Heart right ventricle (tissue), 16 donors: ENCODE results near the gene ATXN7L1. TPM values are rescaled to one million over a fixed set of nuclear protein-coding genes. Genes with fewer than 3 reads are reported as not detected.
A peak's percentile ranks its signal among the peaks of the same experiment; 100 is the strongest.

Source experiments
- ATAC-seq, 8 donors: fragments of 200-7000 bp; cut with Tn5 transposase; one replicate each; pipeline ENCODE4 v1.9.1; 2020; ENCODE audit warnings: mild to moderate bottlenecking in 8 of 8, moderate library complexity in 8 of 8, moderate number of reproducible peaks in 1 of 8
- DNase-seq, 2 donors: peaks; one replicate each; pipeline ENCODE4 v3.0.0-alpha.2; 2020
- H3K27ac ChIP-seq, 10 donors: fragments of 200-600 bp; sonication (generic) in 2 of 10; one replicate each; pipeline versions ENCODE4 v1.5.0 to v1.8.0; 2020 to 2022; ENCODE audit warnings: mild to moderate bottlenecking in 3 of 10
- H3K27me3 ChIP-seq, 7 donors: fragments of 200-600 bp; one replicate each; pipeline ENCODE4 v1.8.0; 2021 to 2022; ENCODE audit warnings: mild to moderate bottlenecking in 2 of 7
- H3K36me3 ChIP-seq, 9 donors: fragments of 200-600 bp; sonication (generic) in 1 of 9; one replicate each; pipeline versions ENCODE4 v1.5.0 to v1.8.0; 2020 to 2022; ENCODE audit warnings: mild to moderate bottlenecking in 2 of 9
- H3K4me1 ChIP-seq, 9 donors: fragments of 200-600 bp; sonication (generic) in 1 of 9; one replicate each; pipeline versions ENCODE4 v1.5.0 to v1.8.0; 2020 to 2022; ENCODE audit warnings: mild to moderate bottlenecking in 4 of 9
- H3K4me3 ChIP-seq, 10 donors: fragments of 200-600 bp; sonication (generic) in 2 of 10; one replicate each; pipeline versions ENCODE4 v1.5.0 to v1.8.0; 2020 to 2022; ENCODE audit warnings: mild to moderate bottlenecking in 7 of 10, moderate library complexity in 2 of 10
- H3K9me3 ChIP-seq, 11 donors: fragments of 200-600 bp in 10 of 11; sonication (generic) in 2 of 11; one replicate each; pipeline versions ENCODE4 v1.5.0 to v1.8.0; 2013 to 2022; ENCODE audit warnings: mild to moderate bottlenecking in 2 of 11, control low read depth in 1 of 11, moderate library complexity in 1 of 11
- WGBS, 2 donors: extraction: QIAGEN DNeasy Blood & Tissue Kit; methylation state at CpG; one replicate each; pipeline ENCODE4 v1.1.7; 2013; ENCODE audit warnings: inconsistent platforms in 1 of 2; 5-methylcytosine and 5-hydroxymethylcytosine counted together
- intact Hi-C, 10 donors: fragments of 100-400 bp; cut with DNase I; formaldehyde crosslinking; loops; one replicate each; pipeline versions ENCODE4 v1.11.1 to v1.14.2; 2022
- polyA plus RNA-seq, 2 donors: library from polyadenylated mRNA; stranded (reverse); fragments of 200-250 nt; gene quantifications; one replicate each; pipeline ENCODE4 v1.2.3, GENCODE V29; 2013
- total RNA-seq, 10 donors: library from RNA; stranded (reverse); fragmentation: NEBNext Ultra II Directional in 3 of 10; extraction: Animal tissue kit (Norgen Biotek cat#: 25700) in 3 of 10; gene quantifications; one replicate each; pipeline versions ENCODE4 v1.2.1 to v1.2.4, GENCODE V29; 2021 to 2023
- TF ChIP-seq, protein P1 (sequence below), 9 donors: fragments of 200-600 bp; sonication (generic) in 2 of 9; IDR thresholded peaks; one replicate each; pipeline versions ENCODE4 v1.5.0 to v1.8.0; 2021 to 2022; ENCODE audit warnings: antibody characterized with exemption in 9 of 9, mild to moderate bottlenecking in 5 of 9, moderate library complexity in 1 of 9
- donor health status: Arrhythmogenic right ventricular cardiomyopathy.
- donor health status: ischemic (EF 13 %, LVEDD 7.1; RV severe dilation, severe dysfunction).
- donor health status: healthy with polysubstance abuse.
- donor health status: DM: no; HTN: yes; CAD: no.
- donor health status: DM: no; HTN: no; CAD: no.
- donor health status: ischemic (EF 25% LVEDD 6.9; RV normal size, moderate dysfunction).
- donor health status: ischemic (EF 25% LVEDD 5.7; RV mildly dilated, moderate dysfunction).
- donor health status: healthy.
- donor health status: DM: yes; HTN: yes; CAD: no.
- donor health status: Ischemic cardiomyopathy.
- donor health status: ischemic (EF 35%, LVEDD 5.7; RV mildly dilated, moderate dysfunction).
- donor health status: nonischemic (EF 11% LVEDD 7.7; RV severe dilation, severe dysfunction).
- donor health status: DM: yes; HTN: yes; CAD: no.
- donor health status: PGD.
- donor health status: ischemic (EF 29% LVEDD 5.4; RV normal size, mild dysfunction).
- donor health status: nonischemic (EF 23%, LVEDD 6.1; RV moderate dilation, normal function).

The ATXN7L1 gene
- total and polyA plus RNA-seq, 12 donors = 1.7 to 7.2 (median 5.4) TPM

DNA sequence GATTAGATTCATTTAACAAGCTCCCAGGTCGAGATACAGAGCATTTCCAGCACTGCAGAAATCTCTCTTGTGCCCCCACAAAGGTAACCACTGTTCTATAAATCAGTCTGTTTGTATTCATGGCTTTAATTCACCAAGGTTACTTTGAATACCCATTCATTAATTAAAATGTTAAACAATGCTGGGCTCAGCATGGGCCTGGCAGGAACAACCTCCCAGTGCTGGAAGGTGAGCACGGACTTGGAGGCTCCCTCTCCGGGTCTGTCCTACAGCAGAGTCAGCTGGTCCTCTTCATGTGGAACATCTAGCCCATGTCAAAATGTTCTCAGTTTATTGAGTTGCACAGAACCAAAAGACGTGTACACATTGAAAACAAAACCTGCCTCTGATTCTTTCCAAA is 279.5 kb downstream of the ATXN7L1 start:
- Histone ChIP-seq H3K4me3 (no peak overlapping the region), H3K27me3 (peaks cover 0 to 6% (median 0%) of the 10 kb centered on the region in 7 donors), H3K36me3 (no peaks in the 10 kb centered on the region), H3K4me1 (no peaks in the 10 kb centered on the region), H3K27ac (no peak overlapping the region), H3K9me3 (no peaks in the 10 kb centered on the region)
- intact Hi-C loops = no loop called here
- 67% methylated on average over 4 of the region's 4 CpGs for WGBS, 2 donors
- DNase-seq (no peak), ATAC-seq (no peak)
- TF ChIP-seq, protein P1, sequence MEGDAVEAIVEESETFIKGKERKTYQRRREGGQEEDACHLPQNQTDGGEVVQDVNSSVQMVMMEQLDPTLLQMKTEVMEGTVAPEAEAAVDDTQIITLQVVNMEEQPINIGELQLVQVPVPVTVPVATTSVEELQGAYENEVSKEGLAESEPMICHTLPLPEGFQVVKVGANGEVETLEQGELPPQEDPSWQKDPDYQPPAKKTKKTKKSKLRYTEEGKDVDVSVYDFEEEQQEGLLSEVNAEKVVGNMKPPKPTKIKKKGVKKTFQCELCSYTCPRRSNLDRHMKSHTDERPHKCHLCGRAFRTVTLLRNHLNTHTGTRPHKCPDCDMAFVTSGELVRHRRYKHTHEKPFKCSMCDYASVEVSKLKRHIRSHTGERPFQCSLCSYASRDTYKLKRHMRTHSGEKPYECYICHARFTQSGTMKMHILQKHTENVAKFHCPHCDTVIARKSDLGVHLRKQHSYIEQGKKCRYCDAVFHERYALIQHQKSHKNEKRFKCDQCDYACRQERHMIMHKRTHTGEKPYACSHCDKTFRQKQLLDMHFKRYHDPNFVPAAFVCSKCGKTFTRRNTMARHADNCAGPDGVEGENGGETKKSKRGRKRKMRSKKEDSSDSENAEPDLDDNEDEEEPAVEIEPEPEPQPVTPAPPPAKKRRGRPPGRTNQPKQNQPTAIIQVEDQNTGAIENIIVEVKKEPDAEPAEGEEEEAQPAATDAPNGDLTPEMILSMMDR (IDR thresholded peaks at IDR 0.05) = no peak

DNA sequence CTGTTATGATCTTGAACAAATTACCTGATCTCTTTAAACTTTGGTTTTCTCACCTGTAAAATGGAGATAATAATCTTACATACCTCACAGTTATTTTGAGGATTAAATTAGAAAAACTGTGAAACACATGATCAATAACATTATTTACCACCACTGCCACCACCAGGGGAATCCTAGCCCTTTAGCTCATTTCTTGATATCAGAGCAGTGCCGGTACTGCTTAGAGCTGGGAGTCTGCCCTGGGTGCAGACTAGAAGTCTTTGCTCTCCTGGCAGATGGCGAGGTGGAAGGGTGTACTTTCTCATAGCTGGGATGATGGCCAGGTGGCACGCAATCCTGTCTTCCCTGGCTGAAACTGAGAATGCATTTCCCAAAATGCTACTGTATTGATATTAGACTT is 282.4 kb downstream of the ATXN7L1 start:
- H3K9me3 ChIP-seq = no peaks in the 10 kb centered on the region
- H3K4me1 ChIP-seq = peaks cover 0 to 6% (median 4%) of the 10 kb centered on the region in 9 donors
- DNase-seq = no peak
- ATAC-seq = peak in 2 of 8 donors; percentile 27 to 45
- no peaks in the 10 kb centered on the region for H3K36me3 ChIP-seq
- 46 to 47% methylated on average over 3 of the region's 3 CpGs for WGBS, 2 donors
- peaks cover 0 to 6% (median 0%) of the 10 kb centered on the region in 7 donors for H3K27me3 ChIP-seq
- H3K27ac ChIP-seq = no peak overlapping the region
- TF ChIP-seq, protein P1 (IDR thresholded peaks at IDR 0.05) = no peak
- intact Hi-C loops = no loop called here
- H3K4me3 ChIP-seq = no peak overlapping the region

DNA sequence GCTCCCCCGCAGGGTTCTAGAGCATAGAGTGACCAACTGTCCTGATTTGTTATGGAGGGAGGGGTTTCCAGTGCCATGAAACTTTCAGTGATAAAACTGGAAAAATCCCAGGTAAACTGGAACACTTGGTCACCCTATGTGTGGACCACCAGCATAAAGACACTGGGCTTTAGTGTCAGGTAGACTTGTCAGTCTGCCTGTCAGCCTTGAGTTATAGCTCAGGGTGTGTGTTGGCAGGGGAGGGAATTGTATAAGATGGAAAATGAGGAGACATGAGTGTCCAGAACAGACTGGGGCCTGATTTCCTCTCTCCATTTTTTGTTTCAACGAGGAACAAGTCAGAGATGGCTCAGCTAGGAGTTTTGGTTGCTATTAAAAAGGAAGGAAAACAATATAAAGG is 284.9 kb downstream of the ATXN7L1 start:
- no peaks in the 10 kb centered on the region for H3K36me3 ChIP-seq
- no peak overlapping the region for H3K27ac ChIP-seq
- H3K9me3 ChIP-seq = no peaks in the 10 kb centered on the region
- TF ChIP-seq, protein P1 (IDR thresholded peaks at IDR 0.05) = no peak
- WGBS, 2 donors = 63 to 76% methylated on average over 2 of the region's 2 CpGs
- intact Hi-C loops = no loop called here
- H3K27me3 ChIP-seq = no peaks in the 10 kb centered on the region
- DNase-seq (no peak), ATAC-seq (no peak)
- peaks cover 0 to 16% (median 5%) of the 10 kb centered on the region in 9 donors for H3K4me1 ChIP-seq
- no peak overlapping the region for H3K4me3 ChIP-seq

DNA sequence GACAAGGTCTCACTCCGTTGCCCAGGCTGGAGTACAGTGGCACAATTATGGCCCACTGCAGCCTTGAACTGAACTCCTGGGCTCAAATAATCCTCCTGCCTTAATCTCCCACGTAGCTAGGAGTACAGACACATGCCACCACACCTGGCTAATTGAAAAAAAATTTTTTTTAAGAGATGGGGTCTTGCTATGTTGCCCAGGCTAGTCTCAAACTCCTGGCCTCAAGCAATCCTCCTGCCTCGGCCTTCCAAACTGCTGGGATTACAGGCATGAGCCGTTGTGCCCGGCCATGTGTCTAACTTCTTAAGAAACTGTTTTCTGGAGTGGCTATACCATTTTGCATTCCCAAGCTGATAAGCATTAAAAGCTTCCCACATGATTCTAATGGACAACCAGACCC is 285.6 kb downstream of the ATXN7L1 start:
- WGBS, 2 donors = 90 to 92% methylated on average over 5 of the region's 5 CpGs
- peaks cover 0 to 16% (median 5%) of the 10 kb centered on the region in 9 donors for H3K4me1 ChIP-seq
- H3K27ac ChIP-seq = no peak overlapping the region
- no peaks in the 10 kb centered on the region for H3K27me3 ChIP-seq
- H3K36me3 ChIP-seq = no peaks in the 10 kb centered on the region
- ATAC-seq = no peak
- no peak for DNase-seq
- TF ChIP-seq, protein P1 (IDR thresholded peaks at IDR 0.05) = no peak
- no peaks in the 10 kb centered on the region for H3K9me3 ChIP-seq
- intact Hi-C loops = no loop called here
- H3K4me3 ChIP-seq = no peak overlapping the region
